GM12878 (cell line): ENCODE data around the gene KIF2C. TPM values are rescaled to one million over a fixed set of nuclear protein-coding genes. Genes with fewer than 3 reads are reported as not detected.
A peak's percentile ranks its signal among the peaks of the same experiment; 100 is the strongest.

ENCODE experiments used
- ATF7 ChIP-seq: fragments of 450-650 bp; IDR thresholded peaks from 2 replicates; pipeline ENCODE4 v1.6.1; 2016; ENCODE audit warnings: low read depth, mild to moderate bottlenecking
- CBX5 ChIP-seq: sonication (generic); IDR thresholded peaks from 2 replicates; pipeline ENCODE4 v1.6.1; 2016; ENCODE audit warnings: low read depth, moderate library complexity, mild to moderate bottlenecking, inconsistent platforms
- E2F4 ChIP-seq: IDR thresholded peaks from 2 replicates; pipeline ENCODE4 v1.6.1; 2012; ENCODE audit warnings: low read depth, low read length, improper control_type of control experiment
- E4F1 ChIP-seq: fragments of 450-650 bp; IDR thresholded peaks from 2 replicates; pipeline ENCODE4 v1.6.1; 2018; ENCODE audit warnings: borderline replicate concordance, mild to moderate bottlenecking; ENCODE audit not compliant: partially characterized antibody
- ETV6 ChIP-seq, 2 experiments: fragments of 450-650 bp in 1 of 2; IDR thresholded peaks in 1 of 2; conservative IDR thresholded peaks in 1 of 2; 2 replicates each; pipeline ENCODE4 v1.6.1; 2014; ENCODE audit warnings: antibody characterized with exemption in 1 of 2, borderline replicate concordance in 1 of 2, low read depth in 1 of 2, mild to moderate bottlenecking in 1 of 2, moderate library complexity in 1 of 2
- NBN ChIP-seq: fragments of 450-650 bp; IDR thresholded peaks from 2 replicates; pipeline ENCODE4 v1.6.1; 2016
- NKRF ChIP-seq: fragments of 450-650 bp; conservative IDR thresholded peaks from 2 replicates; pipeline ENCODE4 v1.6.1; 2017; ENCODE audit warnings: mild to moderate bottlenecking, moderate library complexity
- POLR2AphosphoS2 ChIP-seq: IDR thresholded peaks from 2 replicates; pipeline ENCODE4 v1.6.1; 2011; ENCODE audit warnings: low read depth, mild to moderate bottlenecking, low read length, improper control_type of control experiment, moderate library complexity
- POU2F2 ChIP-seq: IDR thresholded peaks from 3 replicates; pipeline ENCODE4 v1.6.1; 2011; ENCODE audit warnings: low read depth, mild to moderate bottlenecking, low read length, borderline replicate concordance
- RCOR1 ChIP-seq: conservative IDR thresholded peaks from 2 replicates; pipeline ENCODE4 v1.6.1; 2012; ENCODE audit warnings: low read depth, low read length, improper control_type of control experiment
- REST ChIP-seq: IDR thresholded peaks from 2 replicates; pipeline ENCODE4 v1.6.1; 2012; ENCODE audit warnings: mild to moderate bottlenecking, low read depth, low read length
- RFX5 ChIP-seq: IDR thresholded peaks from 2 replicates; pipeline ENCODE4 v1.6.1; 2011; ENCODE audit warnings: low read depth, low read length, improper control_type of control experiment
- SMAD5 ChIP-seq: IDR thresholded peaks from 2 replicates; pipeline ENCODE4 v1.6.1; 2016; ENCODE audit warnings: antibody characterized with exemption, low read depth
- SP1 ChIP-seq: IDR thresholded peaks from one replicate; pipeline ENCODE4 v1.6.1; 2011; ENCODE audit warnings: low read depth, low read length
- STAT1 ChIP-seq: fragments of 450-650 bp; conservative IDR thresholded peaks from 2 replicates; pipeline ENCODE4 v1.6.1; 2014; ENCODE audit warnings: antibody characterized with exemption, mild to moderate bottlenecking
- SUPT20H ChIP-seq: IDR thresholded peaks from 2 replicates; pipeline ENCODE4 v1.6.1; 2011; ENCODE audit warnings: low read depth, mild to moderate bottlenecking, low read length, moderate library complexity, borderline replicate concordance; ENCODE audit not compliant: control insufficient read depth
- TCF3 ChIP-seq: IDR thresholded peaks from 2 replicates; pipeline ENCODE4 v1.6.1; 2012; ENCODE audit warnings: low read depth, mild to moderate bottlenecking, low read length, borderline replicate concordance; ENCODE audit not compliant: insufficient read depth
- TCF7 ChIP-seq: IDR thresholded peaks from 2 replicates; pipeline ENCODE4 v1.6.1; 2014; ENCODE audit warnings: antibody characterized with exemption, borderline replicate concordance
- ZNF24 ChIP-seq: fragments of 450-650 bp; IDR thresholded peaks from 2 replicates; pipeline ENCODE4 v1.6.1; 2017; ENCODE audit warnings: antibody characterized with exemption, mild to moderate bottlenecking
- ZSCAN29 ChIP-seq: fragments of 450-650 bp; IDR thresholded peaks from 2 replicates; pipeline ENCODE4 v1.6.1; 2017; ENCODE audit warnings: mild to moderate bottlenecking, moderate library complexity
- polyA plus RNA-seq, 11 experiments: library from polyadenylated mRNA; depleted of rRNA in 4 of 11; unstranded in 6 of 11; stranded (reverse) in 5 of 11; fragments of >200 nt; fragmentation: Nextera tagmentation in 4 of 11; fragmentation: Illumina TruSeq in 1 of 11; extraction: Ambion mirVana in 4 of 11; extraction: Trizol in 1 of 11; gene quantifications; 1 replicate in 1 of 11; 2 replicates in 10 of 11; pipeline versions ENCODE4 v1.2.1 to v1.2.3, GENCODE V29; 2011 to 2016; ENCODE audit warnings: inconsistent platforms in 2 of 11, missing spikeins in 2 of 11, low read depth in 1 of 11
- total RNA-seq, 4 experiments: library from RNA; depleted of rRNA in 3 of 4; stranded (reverse); fragments of >200 nt in 3 of 4; fragmentation: Illumina TruSeq in 1 of 4; extraction: Trizol in 1 of 4; gene quantifications; 2 replicates each; pipeline versions ENCODE4 v1.2.1 to v1.2.3, GENCODE V29; 2013 to 2021

Gene KIF2C
- total and polyA plus RNA-seq, 10 of the 15 experiments (the other 5 are each of a cell fraction or from before 2014, with no cell fraction given) = 42.3 to 104 (median 83.8) TPM

GRCh38 chr1:44775078-44775929, 35.7 kb downstream of the KIF2C start, which contains the start of gene RPS8 (continued):
- TF ChIP-seq E4F1 (peak; percentile 65), ZSCAN29 (peak; percentile 79; the same call in 1 of the 2 replicates), POLR2AphosphoS2 (peak; percentile 97), RFX5 (no peak), ETV6 (conservative IDR thresholded peaks at IDR 0.05 in 1 of 2, IDR thresholded peaks at IDR 0.05 in 1 of 2; ENCODE audit: borderline replicate concordance in 1 of 2, low read depth in 1 of 2) (no peak), TCF3 (peak; percentile 82; the same call in 1 of the 2 replicates), SP1 (peak; percentile 87), POU2F2 (peak; percentile 97), STAT1 (peak; percentile 77; the same call in 1 of the 2 replicates), ATF7 (peak; percentile 30; the same call in 1 of the 2 replicates), ZNF24 (peak; percentile 72; the same call in 1 of the 2 replicates), SMAD5 (peak; percentile 98), RCOR1 (no peak), NKRF (peak; percentile 79), NBN (peak; percentile 99), E2F4 (no peak), TCF7 (no peak; the same call in 1 of the 2 replicates), REST (peak; percentile 26; the same call in 1 of the 2 replicates), CBX5 (no peak), SUPT20H (no peak)
